ENCODE measurements around the gene SRD5A3. TPM values are rescaled to one million over a fixed set of nuclear protein-coding genes. Genes with fewer than 3 reads are reported as not detected.

Gene SRD5A3
- total and polyA plus RNA-seq, 9 of the 15 experiments (the other 6 are each of a cell fraction or from before 2014, with no cell fraction given): 2.5 to 37.0 (median 13.3) TPM

DNA sequence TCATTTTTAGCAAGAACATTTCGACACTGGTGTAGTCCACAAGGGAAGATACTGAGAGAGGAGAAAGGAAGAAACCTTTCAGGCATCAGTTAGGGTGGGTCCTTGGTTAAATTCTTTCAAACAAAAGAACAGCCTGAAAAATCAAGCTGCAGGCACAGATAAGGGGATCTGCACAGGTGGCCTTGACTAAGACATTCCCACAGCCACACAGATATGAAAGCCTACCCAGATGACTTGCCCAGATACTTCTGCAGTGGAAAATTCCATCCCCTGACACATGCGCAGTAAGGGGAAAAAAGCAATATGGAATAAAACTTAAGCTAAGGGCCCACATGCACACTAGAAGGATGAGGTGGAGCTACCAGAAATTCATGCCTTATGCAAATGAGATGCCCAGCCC, 40.8 kb downstream of the SRD5A3 start (continued):
- TF ChIP-seq ZKSCAN8 (CRISPR knock-in tag; IDR thresholded peaks at IDR 0.05) (0 out of 2 replicates have a peak, but pooled peaks have one; percentile 37), CBFA2T3 (IDR thresholded peaks at IDR 0.05) (peak; percentile 99), MEF2A (IDR thresholded peaks at IDR 0.05; ENCODE audit: control insufficient read depth, low read depth, low read length) (no peak), SUPT5H (IDR thresholded peaks at IDR 0.05) (no peak), CC2D1A (IDR thresholded peaks at IDR 0.05) (peak; percentile 97), FOXM1 (IDR thresholded peaks at IDR 0.05; ENCODE audit: low read depth) (peak; percentile 97), FOXM1 (CRISPR knock-in tag; IDR thresholded peaks at IDR 0.05; ENCODE audit: low read depth) (no peak), RBM15 (IDR thresholded peaks at IDR 0.05; ENCODE audit: insufficient read depth, low read length) (no peak), ESRRA (IDR thresholded peaks at IDR 0.05; ENCODE audit: borderline replicate concordance, low read depth) (peak; percentile 63; the same call in 1 of the 2 replicates), CEBPB (tag; IDR thresholded peaks at IDR 0.05) (no peak), ZC3H11A (IDR thresholded peaks at IDR 0.05; ENCODE audit: low read depth, low read length) (no peak), HDAC6 (IDR thresholded peaks at IDR 0.05; ENCODE audit: low read depth, low read length) (no peak), PHB2 (IDR thresholded peaks at IDR 0.05; ENCODE audit: low read depth) (peak; percentile 95), HMG20A (CRISPR knock-in tag; conservative IDR thresholded peaks at IDR 0.05) (no peak), SOX6 (IDR thresholded peaks at IDR 0.05) (peak; percentile 100), ZNF445 (CRISPR knock-in tag; IDR thresholded peaks at IDR 0.05; ENCODE audit: low read depth) (peak; percentile 52; the same call in 1 of the 2 replicates), NFYB (IDR thresholded peaks at IDR 0.05; ENCODE audit: extremely low read depth, insufficient read length) (no peak), ZBED1 (IDR thresholded peaks at IDR 0.05) (peak; percentile 94), MEIS2 (IDR thresholded peaks at IDR 0.05; ENCODE audit: partially characterized antibody) (peak; percentile 65)
- TF ChIP-seq, protein P1, sequence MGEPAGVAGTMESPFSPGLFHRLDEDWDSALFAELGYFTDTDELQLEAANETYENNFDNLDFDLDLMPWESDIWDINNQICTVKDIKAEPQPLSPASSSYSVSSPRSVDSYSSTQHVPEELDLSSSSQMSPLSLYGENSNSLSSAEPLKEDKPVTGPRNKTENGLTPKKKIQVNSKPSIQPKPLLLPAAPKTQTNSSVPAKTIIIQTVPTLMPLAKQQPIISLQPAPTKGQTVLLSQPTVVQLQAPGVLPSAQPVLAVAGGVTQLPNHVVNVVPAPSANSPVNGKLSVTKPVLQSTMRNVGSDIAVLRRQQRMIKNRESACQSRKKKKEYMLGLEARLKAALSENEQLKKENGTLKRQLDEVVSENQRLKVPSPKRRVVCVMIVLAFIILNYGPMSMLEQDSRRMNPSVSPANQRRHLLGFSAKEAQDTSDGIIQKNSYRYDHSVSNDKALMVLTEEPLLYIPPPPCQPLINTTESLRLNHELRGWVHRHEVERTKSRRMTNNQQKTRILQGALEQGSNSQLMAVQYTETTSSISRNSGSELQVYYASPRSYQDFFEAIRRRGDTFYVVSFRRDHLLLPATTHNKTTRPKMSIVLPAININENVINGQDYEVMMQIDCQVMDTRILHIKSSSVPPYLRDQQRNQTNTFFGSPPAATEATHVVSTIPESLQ (CRISPR knock-in tag; IDR thresholded peaks at IDR 0.05): no peak
- TF ChIP-seq, protein P2, sequence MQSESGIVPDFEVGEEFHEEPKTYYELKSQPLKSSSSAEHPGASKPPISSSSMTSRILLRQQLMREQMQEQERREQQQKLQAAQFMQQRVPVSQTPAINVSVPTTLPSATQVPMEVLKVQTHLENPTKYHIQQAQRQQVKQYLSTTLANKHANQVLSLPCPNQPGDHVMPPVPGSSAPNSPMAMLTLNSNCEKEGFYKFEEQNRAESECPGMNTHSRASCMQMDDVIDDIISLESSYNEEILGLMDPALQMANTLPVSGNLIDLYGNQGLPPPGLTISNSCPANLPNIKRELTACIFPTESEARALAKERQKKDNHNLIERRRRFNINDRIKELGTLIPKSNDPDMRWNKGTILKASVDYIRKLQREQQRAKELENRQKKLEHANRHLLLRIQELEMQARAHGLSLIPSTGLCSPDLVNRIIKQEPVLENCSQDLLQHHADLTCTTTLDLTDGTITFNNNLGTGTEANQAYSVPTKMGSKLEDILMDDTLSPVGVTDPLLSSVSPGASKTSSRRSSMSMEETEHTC (IDR thresholded peaks at IDR 0.05): peak; percentile 41; the same call in 1 of the 2 replicates
- TF ChIP-seq, protein P3, sequence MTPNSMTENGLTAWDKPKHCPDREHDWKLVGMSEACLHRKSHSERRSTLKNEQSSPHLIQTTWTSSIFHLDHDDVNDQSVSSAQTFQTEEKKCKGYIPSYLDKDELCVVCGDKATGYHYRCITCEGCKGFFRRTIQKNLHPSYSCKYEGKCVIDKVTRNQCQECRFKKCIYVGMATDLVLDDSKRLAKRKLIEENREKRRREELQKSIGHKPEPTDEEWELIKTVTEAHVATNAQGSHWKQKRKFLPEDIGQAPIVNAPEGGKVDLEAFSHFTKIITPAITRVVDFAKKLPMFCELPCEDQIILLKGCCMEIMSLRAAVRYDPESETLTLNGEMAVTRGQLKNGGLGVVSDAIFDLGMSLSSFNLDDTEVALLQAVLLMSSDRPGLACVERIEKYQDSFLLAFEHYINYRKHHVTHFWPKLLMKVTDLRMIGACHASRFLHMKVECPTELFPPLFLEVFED (CRISPR knock-in tag; conservative IDR thresholded peaks at IDR 0.05): no peak
- TF ChIP-seq, protein P4, sequence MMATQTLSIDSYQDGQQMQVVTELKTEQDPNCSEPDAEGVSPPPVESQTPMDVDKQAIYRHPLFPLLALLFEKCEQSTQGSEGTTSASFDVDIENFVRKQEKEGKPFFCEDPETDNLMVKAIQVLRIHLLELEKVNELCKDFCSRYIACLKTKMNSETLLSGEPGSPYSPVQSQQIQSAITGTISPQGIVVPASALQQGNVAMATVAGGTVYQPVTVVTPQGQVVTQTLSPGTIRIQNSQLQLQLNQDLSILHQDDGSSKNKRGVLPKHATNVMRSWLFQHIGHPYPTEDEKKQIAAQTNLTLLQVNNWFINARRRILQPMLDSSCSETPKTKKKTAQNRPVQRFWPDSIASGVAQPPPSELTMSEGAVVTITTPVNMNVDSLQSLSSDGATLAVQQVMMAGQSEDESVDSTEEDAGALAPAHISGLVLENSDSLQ (IDR thresholded peaks at IDR 0.05): no peak
- TF ChIP-seq, protein P5, sequence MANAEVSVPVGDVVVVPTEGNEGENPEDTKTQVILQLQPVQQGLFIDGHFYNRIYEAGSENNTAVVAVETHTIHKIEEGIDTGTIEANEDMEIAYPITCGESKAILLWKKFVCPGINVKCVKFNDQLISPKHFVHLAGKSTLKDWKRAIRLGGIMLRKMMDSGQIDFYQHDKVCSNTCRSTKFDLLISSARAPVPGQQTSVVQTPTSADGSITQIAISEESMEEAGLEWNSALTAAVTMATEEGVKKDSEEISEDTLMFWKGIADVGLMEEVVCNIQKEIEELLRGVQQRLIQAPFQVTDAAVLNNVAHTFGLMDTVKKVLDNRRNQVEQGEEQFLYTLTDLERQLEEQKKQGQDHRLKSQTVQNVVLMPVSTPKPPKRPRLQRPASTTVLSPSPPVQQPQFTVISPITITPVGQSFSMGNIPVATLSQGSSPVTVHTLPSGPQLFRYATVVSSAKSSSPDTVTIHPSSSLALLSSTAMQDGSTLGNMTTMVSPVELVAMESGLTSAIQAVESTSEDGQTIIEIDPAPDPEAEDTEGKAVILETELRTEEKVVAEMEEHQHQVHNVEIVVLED (CRISPR knock-in tag; IDR thresholded peaks at IDR 0.05): peak; percentile 30; the same call in 1 of the 2 replicates
